Measurements from ENCODE around the gene PRKCSH. TPM values are rescaled to one million over a fixed set of nuclear protein-coding genes. Genes with fewer than 3 reads are reported as not detected.
"Not testable (repeated sequence)": the region's sequence is repeated elsewhere in the genome, so short reads cannot be mapped to it uniquely, and the experiment has no call there.

PRKCSH gene
- total and polyA plus RNA-seq, 2 donors, result 62.9 to 108 TPM

- Histone ChIP-seq H3K9me3 (ENCODE audit: control insufficient read depth in 2 of 2, insufficient read depth in 1 of 2, low read length in 1 of 2) (peaks cover 0 to 21% of the 10 kb centered on the region in 2 donors), H3K27ac (ENCODE audit: low read depth in 1 of 2, low read length in 1 of 2) (no peak overlapping the region), H3K4me3 (ENCODE audit: low read length in 2 of 2) (no peak overlapping the region), H3K4me1 (ENCODE audit: control insufficient read depth in 2 of 2, insufficient read depth in 2 of 2, low read length in 2 of 2) (peaks cover 0 to 20% of the 10 kb centered on the region in 2 donors), H3K27me3 (ENCODE audit: control insufficient read depth in 2 of 2, insufficient read depth in 1 of 2, low read length in 1 of 2) (peaks cover 33 to 51% of the 10 kb centered on the region in 2 donors), H3K36me3 (ENCODE audit: control insufficient read depth in 2 of 2, insufficient read depth in 2 of 2, low read length in 1 of 2) (no peaks in the 10 kb centered on the region)
- 94% methylated on average over 28 of the region's 28 CpGs for WGBS
- no peak for DNase-seq (ENCODE audit: low read depth in 6 of 9, low spot score in 9 of 9)
Measured at GRCh38 chr19:11425719-11426457, 9.5 kb upstream of the PRKCSH start.

DNA sequence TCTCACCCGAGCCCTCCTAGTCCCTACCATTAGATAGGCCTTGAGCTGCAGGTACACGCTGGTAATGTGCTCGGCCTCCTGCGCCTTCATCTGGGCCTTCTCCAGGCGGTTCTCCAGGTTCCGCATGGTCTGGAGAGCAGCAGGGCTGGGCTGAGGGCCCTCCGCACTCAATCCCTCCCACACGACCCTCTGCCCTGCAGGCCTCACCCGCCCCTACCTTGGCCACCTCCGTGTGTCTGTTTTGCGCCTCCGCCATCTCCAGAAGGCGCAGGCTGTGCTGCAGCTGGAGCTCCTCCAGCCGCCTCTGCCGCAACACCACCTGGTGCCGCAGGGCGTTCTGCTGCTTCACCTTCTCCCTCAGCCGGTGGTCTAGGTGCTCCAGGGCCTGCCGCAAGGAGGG lies 8.8 kb upstream of the PRKCSH start:
- peaks cover 0 to 14% of the 10 kb centered on the region in 2 donors for H3K9me3 ChIP-seq (ENCODE audit: control insufficient read depth in 2 of 2, insufficient read depth in 1 of 2, low read length in 1 of 2)
- H3K4me1 ChIP-seq (ENCODE audit: control insufficient read depth in 2 of 2, insufficient read depth in 2 of 2, low read length in 2 of 2), result peaks cover 0 to 12% of the 10 kb centered on the region in 2 donors
- no peaks in the 10 kb centered on the region for H3K36me3 ChIP-seq (ENCODE audit: control insufficient read depth in 2 of 2, insufficient read depth in 2 of 2, low read length in 1 of 2)
- H3K27ac ChIP-seq (ENCODE audit: low read depth in 1 of 2, low read length in 1 of 2), result no peak overlapping the region
- H3K4me3 ChIP-seq (ENCODE audit: low read length in 2 of 2), result no peak overlapping the region
- WGBS, result 95% methylated on average over 19 of the region's 19 CpGs
- DNase-seq (ENCODE audit: low read depth in 6 of 9, low spot score in 9 of 9), result no peak
- H3K27me3 ChIP-seq (ENCODE audit: control insufficient read depth in 2 of 2, insufficient read depth in 1 of 2, low read length in 1 of 2), result peaks cover 26 to 43% of the 10 kb centered on the region in 2 donors

- WGBS, result 98% methylated on average over 3 of the region's 3 CpGs
- not testable (repeated sequence) for H3K27ac ChIP-seq (ENCODE audit: low read depth in 1 of 2, low read length in 1 of 2); H3K9me3 ChIP-seq (ENCODE audit: control insufficient read depth in 2 of 2, insufficient read depth in 1 of 2, low read length in 1 of 2); H3K4me3 ChIP-seq (ENCODE audit: low read length in 2 of 2); DNase-seq (ENCODE audit: low read depth in 6 of 9, low spot score in 9 of 9); H3K27me3 ChIP-seq (ENCODE audit: control insufficient read depth in 2 of 2, insufficient read depth in 1 of 2, low read length in 1 of 2)
- H3K4me1 ChIP-seq (ENCODE audit: control insufficient read depth in 2 of 2, insufficient read depth in 2 of 2, low read length in 2 of 2), result peaks cover 10 to 16% of the 10 kb centered on the region in 2 donors
- H3K36me3 ChIP-seq (ENCODE audit: control insufficient read depth in 2 of 2, insufficient read depth in 2 of 2, low read length in 1 of 2), result peaks cover 15 to 18% of the 10 kb centered on the region in 2 donors
Measured at GRCh38 chr19:11433526-11433925, 1.9 kb upstream of the PRKCSH start.

GRCh38 chr19:11434703-11435056 lies 755 bp upstream of the PRKCSH start:
- no peak for DNase-seq (ENCODE audit: low read depth in 6 of 9, low spot score in 9 of 9)
- 19% methylated on average over 9 of the region's 9 CpGs for WGBS
- Histone ChIP-seq H3K36me3 (ENCODE audit: control insufficient read depth in 2 of 2, insufficient read depth in 2 of 2, low read length in 1 of 2) (peaks cover 24 to 25% of the 10 kb centered on the region in 2 donors), H3K4me3 (ENCODE audit: low read length in 2 of 2) (peak overlapping the region; percentile 68 to 96), H3K4me1 (ENCODE audit: control insufficient read depth in 2 of 2, insufficient read depth in 2 of 2, low read length in 2 of 2) (peaks cover 10 to 16% of the 10 kb centered on the region in 2 donors), H3K9me3 (ENCODE audit: control insufficient read depth in 2 of 2, insufficient read depth in 1 of 2, low read length in 1 of 2) (no peaks in the 10 kb centered on the region), H3K27me3 (ENCODE audit: control insufficient read depth in 2 of 2, insufficient read depth in 1 of 2, low read length in 1 of 2) (peaks cover 0 to 5% of the 10 kb centered on the region in 2 donors), H3K27ac (ENCODE audit: low read depth in 1 of 2, low read length in 1 of 2) (peak overlapping the region; percentile 38 to 76)

- peak overlapping the region; percentile 78 to 88 for H3K27ac ChIP-seq (ENCODE audit: low read depth in 1 of 2, low read length in 1 of 2)
- DNase-seq (ENCODE audit: low read depth in 6 of 9, low spot score in 9 of 9), result no peak
Measured at GRCh38 chr19:11435833-11436313, 438 bp downstream of the PRKCSH start.

DNA sequence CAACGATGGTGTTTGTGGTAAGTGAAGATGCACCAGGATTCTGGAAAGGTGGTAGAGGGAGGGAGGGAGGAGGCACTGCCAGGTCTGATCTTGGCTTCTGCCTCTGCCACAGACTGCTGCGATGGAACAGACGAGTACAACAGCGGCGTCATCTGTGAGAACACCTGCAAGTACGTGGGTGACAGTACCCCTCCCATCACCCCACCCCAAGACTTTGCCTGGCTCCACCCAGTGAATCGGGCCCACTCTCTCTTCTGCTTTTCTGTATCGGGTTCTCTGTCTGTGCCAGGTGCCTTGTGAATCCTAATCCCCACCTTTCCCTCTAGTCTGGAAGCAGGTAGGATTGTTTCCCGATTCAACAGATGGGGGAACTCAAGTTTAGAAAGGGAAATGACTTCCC lies 2.5 kb downstream of the PRKCSH start:
- DNase-seq (ENCODE audit: low read depth in 6 of 9, low spot score in 9 of 9), result no peak
- H3K27ac ChIP-seq (ENCODE audit: low read depth in 1 of 2, low read length in 1 of 2), result no peak overlapping the region
- H3K4me1 ChIP-seq (ENCODE audit: control insufficient read depth in 2 of 2, insufficient read depth in 2 of 2, low read length in 2 of 2), result peaks cover 10 to 16% of the 10 kb centered on the region in 2 donors
- H3K36me3 ChIP-seq (ENCODE audit: control insufficient read depth in 2 of 2, insufficient read depth in 2 of 2, low read length in 1 of 2), result peaks cover 50 to 51% of the 10 kb centered on the region in 2 donors
- 97% methylated on average over 9 of the region's 9 CpGs for WGBS
- no peak overlapping the region for H3K4me3 ChIP-seq (ENCODE audit: low read length in 2 of 2)
- H3K27me3 ChIP-seq (ENCODE audit: control insufficient read depth in 2 of 2, insufficient read depth in 1 of 2, low read length in 1 of 2), result no peaks in the 10 kb centered on the region
- no peaks in the 10 kb centered on the region for H3K9me3 ChIP-seq (ENCODE audit: control insufficient read depth in 2 of 2, insufficient read depth in 1 of 2, low read length in 1 of 2)

More at GRCh38 chr19:11435833-11436313, 438 bp downstream of the PRKCSH start:
- Histone ChIP-seq H3K27me3 (ENCODE audit: control insufficient read depth in 2 of 2, insufficient read depth in 1 of 2, low read length in 1 of 2) (no peaks in the 10 kb centered on the region), H3K4me1 (ENCODE audit: control insufficient read depth in 2 of 2, insufficient read depth in 2 of 2, low read length in 2 of 2) (peaks cover 10 to 16% of the 10 kb centered on the region in 2 donors), H3K9me3 (ENCODE audit: control insufficient read depth in 2 of 2, insufficient read depth in 1 of 2, low read length in 1 of 2) (no peaks in the 10 kb centered on the region), H3K4me3 (ENCODE audit: low read length in 2 of 2) (peak overlapping the region; percentile 68 to 96), H3K36me3 (ENCODE audit: control insufficient read depth in 2 of 2, insufficient read depth in 2 of 2, low read length in 1 of 2) (peaks cover 30 to 32% of the 10 kb centered on the region in 2 donors)
- 5% methylated on average over 21 of the region's 21 CpGs for WGBS

- Histone ChIP-seq H3K4me1 (ENCODE audit: control insufficient read depth in 2 of 2, insufficient read depth in 2 of 2, low read length in 2 of 2) (peaks cover 0 to 3% of the 10 kb centered on the region in 2 donors), H3K27me3 (ENCODE audit: control insufficient read depth in 2 of 2, insufficient read depth in 1 of 2, low read length in 1 of 2) (no peaks in the 10 kb centered on the region), H3K9me3 (ENCODE audit: control insufficient read depth in 2 of 2, insufficient read depth in 1 of 2, low read length in 1 of 2) (no peaks in the 10 kb centered on the region), H3K4me3 (ENCODE audit: low read length in 2 of 2) (no peak overlapping the region), H3K27ac (ENCODE audit: low read depth in 1 of 2, low read length in 1 of 2) (no peak overlapping the region), H3K36me3 (ENCODE audit: control insufficient read depth in 2 of 2, insufficient read depth in 2 of 2, low read length in 1 of 2) (peaks cover 78 to 86% of the 10 kb centered on the region in 2 donors)
- 94% methylated on average over 5 of the region's 5 CpGs for WGBS
- no peak for DNase-seq (ENCODE audit: low read depth in 6 of 9, low spot score in 9 of 9)
Measured at GRCh38 chr19:11444059-11444458, 8.6 kb downstream of the PRKCSH start.

- Histone ChIP-seq H3K9me3 (ENCODE audit: control insufficient read depth in 2 of 2, insufficient read depth in 1 of 2, low read length in 1 of 2) (no peaks in the 10 kb centered on the region), H3K27ac (ENCODE audit: low read depth in 1 of 2, low read length in 1 of 2) (no peak overlapping the region), H3K36me3 (ENCODE audit: control insufficient read depth in 2 of 2, insufficient read depth in 2 of 2, low read length in 1 of 2) (peaks cover 78 to 92% of the 10 kb centered on the region in 2 donors), H3K4me1 (ENCODE audit: control insufficient read depth in 2 of 2, insufficient read depth in 2 of 2, low read length in 2 of 2) (peaks cover 0 to 3% of the 10 kb centered on the region in 2 donors), H3K4me3 (ENCODE audit: low read length in 2 of 2) (no peak overlapping the region), H3K27me3 (ENCODE audit: control insufficient read depth in 2 of 2, insufficient read depth in 1 of 2, low read length in 1 of 2) (no peaks in the 10 kb centered on the region)
- DNase-seq (ENCODE audit: low read depth in 6 of 9, low spot score in 9 of 9), result no peak
- WGBS, result 98% methylated on average over 13 of the region's 13 CpGs
Measured at GRCh38 chr19:11445141-11445540, 9.7 kb downstream of the PRKCSH start.

- H3K9me3 ChIP-seq (ENCODE audit: control insufficient read depth in 2 of 2, insufficient read depth in 1 of 2, low read length in 1 of 2), result no peaks in the 10 kb centered on the region
- peaks cover 0 to 3% of the 10 kb centered on the region in 2 donors for H3K4me1 ChIP-seq (ENCODE audit: control insufficient read depth in 2 of 2, insufficient read depth in 2 of 2, low read length in 2 of 2)
- 97% methylated on average over 14 of the region's 14 CpGs for WGBS
- H3K27ac ChIP-seq (ENCODE audit: low read depth in 1 of 2, low read length in 1 of 2), result no peak overlapping the region
- peaks cover 68 to 90% of the 10 kb centered on the region in 2 donors for H3K36me3 ChIP-seq (ENCODE audit: control insufficient read depth in 2 of 2, insufficient read depth in 2 of 2, low read length in 1 of 2)
- H3K4me3 ChIP-seq (ENCODE audit: low read length in 2 of 2), result no peak overlapping the region
- no peak for DNase-seq (ENCODE audit: low read depth in 6 of 9, low spot score in 9 of 9)
- no peaks in the 10 kb centered on the region for H3K27me3 ChIP-seq (ENCODE audit: control insufficient read depth in 2 of 2, insufficient read depth in 1 of 2, low read length in 1 of 2)
Measured at GRCh38 chr19:11446271-11446651, 10.8 kb downstream of the PRKCSH start.
